ENCODE measurements around the gene STX8. TPM values are rescaled to one million over a fixed set of nuclear protein-coding genes. Genes with fewer than 3 reads are reported as not detected.
"Not testable (repeated sequence)": the region's sequence is repeated elsewhere in the genome, so short reads cannot be mapped to it uniquely, and the experiment has no call there.

STX8 gene
- total RNA-seq, 2 experiments from 2014 or later = 58.7 to 66.3 TPM

DNA sequence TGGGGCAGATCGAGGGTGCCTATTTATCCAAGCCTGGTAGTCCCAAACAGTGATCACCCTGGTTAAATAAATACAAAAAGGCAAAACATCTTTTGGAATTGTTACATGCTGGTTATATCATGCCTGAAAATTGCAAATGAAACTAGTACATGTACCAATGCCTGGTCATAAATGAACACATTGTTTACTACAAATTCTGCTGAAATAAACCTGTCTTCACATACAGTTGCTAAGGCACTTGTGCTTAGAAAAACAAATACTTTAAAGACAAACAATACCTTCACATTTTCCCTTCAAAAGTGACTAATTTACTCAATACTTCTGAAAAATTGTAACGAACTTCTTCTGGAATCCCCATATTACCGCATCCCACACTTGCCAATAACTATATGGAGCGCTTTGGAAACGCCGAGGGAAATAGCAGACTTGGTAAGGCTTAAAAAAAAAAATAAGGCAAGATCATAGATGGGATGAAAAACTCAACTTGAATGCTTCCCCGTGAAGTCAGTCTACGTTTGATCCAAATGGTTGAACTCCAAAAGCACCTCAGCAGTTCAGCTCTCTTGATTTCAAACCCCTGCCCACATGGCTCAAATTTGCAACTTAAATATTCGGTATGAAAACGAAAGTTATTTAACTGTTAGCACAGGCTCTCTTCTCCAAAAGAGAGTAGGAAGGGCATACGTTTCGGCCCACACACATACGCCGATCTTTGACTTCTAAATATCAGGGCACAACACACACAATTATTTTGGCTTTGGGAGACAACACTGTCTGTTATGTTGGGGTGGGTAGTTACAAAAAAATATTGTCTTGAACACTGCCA, 289.8 kb downstream of the STX8 start:
- CTCF ChIA-PET = interaction anchor here (1.1 kb wide), 1 partner anchor 10 kb away, joined by 3 read pairs; no protein-coding TSS in a partner anchor
- POLR2A ChIA-PET = no interaction called here

- POLR2A ChIA-PET = no interaction called here
- CTCF ChIA-PET = no interaction called here
Observed at GRCh38 chr17:9284884-9285283, 290.7 kb downstream of the STX8 start.

- ChIA-PET POLR2A (no interaction called here), CTCF (interaction anchor here (0.6 to 1.4 kb wide), 3 partner anchors 9 to 283 kb away, joined by 3 to 4 read pairs (median 4); no protein-coding TSS in a partner anchor)
Observed at GRCh38 chr17:9283909-9284308, 291.7 kb downstream of the STX8 start.

GRCh38 chr17:9279893-9280292, 295.7 kb downstream of the STX8 start:
- POLR2A ChIA-PET = no interaction called here
- CTCF ChIA-PET = interaction anchor here (0.7 kb wide), 1 partner anchor 12 kb away, joined by 3 read pairs; no protein-coding TSS in a partner anchor

- CTCF ChIA-PET = no interaction called here
- POLR2A ChIA-PET = interaction anchor here (2.3 kb wide), 1 partner anchor 14 kb away, joined by 14 read pairs; no protein-coding TSS in a partner anchor
Observed at GRCh38 chr17:9274973-9275372, 300.6 kb downstream of the STX8 start.

GRCh38 chr17:9273428-9274391, 301.9 kb downstream of the STX8 start:
- ChIA-PET POLR2A (interaction anchor here (0.5 to 2.3 kb wide), 2 partner anchors 16 to 416 kb away, joined by 8 to 14 read pairs; no protein-coding TSS in a partner anchor), CTCF (interaction anchor here (0.8 to 1.3 kb wide), 3 partner anchors 13 to 32 kb away, joined by 3 to 5 read pairs (median 3); no protein-coding TSS in a partner anchor)

- POLR2A ChIA-PET = no interaction called here
- CTCF ChIA-PET = no interaction called here
Observed at GRCh38 chr17:9272501-9273200, 303.0 kb downstream of the STX8 start.

DNA sequence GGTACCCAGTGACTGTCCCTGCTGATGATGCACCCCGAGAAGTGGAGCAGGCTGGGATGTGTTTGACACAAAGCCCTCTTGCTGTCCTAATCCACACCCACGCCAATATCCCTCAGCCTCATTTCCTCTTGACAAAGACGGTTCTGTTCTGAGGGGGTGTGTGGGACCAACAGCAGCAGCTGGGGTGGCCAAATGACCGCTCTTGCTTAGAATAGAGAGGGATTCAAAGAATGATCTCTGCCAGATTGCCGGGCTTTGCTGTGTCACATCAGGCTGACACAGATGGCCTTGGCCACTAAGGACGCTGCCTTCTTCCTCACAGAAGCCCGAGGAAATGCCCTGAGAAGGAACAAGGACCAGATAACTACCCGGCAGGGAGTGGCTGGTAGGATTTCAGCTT, 303.6 kb downstream of the STX8 start:
- ChIA-PET CTCF (no interaction called here), POLR2A (no interaction called here)

DNA sequence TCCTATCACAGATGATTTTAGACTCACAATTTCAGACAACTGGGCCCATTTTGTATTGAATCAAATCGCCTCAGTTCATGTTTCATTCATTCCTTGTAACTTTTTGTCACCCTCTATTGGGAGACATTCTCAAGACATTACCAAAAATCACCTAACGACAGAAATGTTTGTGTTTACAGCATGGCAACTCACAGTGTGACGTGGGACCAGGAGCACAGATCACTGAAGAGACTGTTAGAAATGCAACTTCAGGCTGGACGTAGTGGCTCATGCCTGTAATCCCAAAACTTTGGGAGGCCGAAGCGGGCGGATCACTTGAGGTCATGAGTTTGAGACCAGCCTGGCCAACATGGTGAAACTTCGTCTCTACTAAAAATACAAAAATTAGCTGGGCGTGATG, 304.7 kb downstream of the STX8 start:
- ChIA-PET POLR2A (no interaction called here), CTCF (no interaction called here)

DNA sequence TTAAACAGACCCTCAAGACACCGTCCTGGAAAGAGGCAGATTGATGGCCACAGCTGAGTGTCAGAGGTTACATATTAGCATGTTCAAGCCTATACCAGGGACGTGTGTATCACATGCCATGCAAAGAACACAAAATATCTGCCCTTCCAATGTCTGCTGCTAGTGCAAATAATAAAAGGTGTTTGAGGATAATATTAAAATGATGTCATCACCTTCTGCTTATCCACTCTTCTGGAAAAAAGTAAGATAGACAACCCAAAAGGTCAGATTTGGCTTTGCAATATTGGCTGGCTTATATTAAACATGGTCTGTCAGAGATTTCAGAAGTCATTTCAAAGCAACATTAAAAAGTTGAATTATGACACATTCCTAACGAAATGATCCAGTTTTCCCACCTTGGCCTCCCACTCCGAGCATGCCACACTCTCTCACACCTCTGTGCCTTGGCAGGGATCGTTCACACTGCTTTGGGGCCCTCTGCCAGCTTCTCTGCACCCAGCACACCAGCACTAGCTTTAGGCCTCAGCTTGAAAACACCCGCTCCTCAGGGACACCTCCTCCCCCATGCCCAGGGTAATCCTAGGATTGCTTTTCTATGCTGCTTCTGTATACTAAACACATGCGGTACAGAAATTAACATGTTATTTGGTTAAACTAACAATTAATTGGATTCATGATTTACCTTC, 306.1 kb downstream of the STX8 start:
- POLR2A ChIA-PET = no interaction called here
- CTCF ChIA-PET = interaction anchor here (0.6 kb wide), 1 partner anchor 136 kb away, joined by 3 read pairs; no protein-coding TSS in a partner anchor

DNA sequence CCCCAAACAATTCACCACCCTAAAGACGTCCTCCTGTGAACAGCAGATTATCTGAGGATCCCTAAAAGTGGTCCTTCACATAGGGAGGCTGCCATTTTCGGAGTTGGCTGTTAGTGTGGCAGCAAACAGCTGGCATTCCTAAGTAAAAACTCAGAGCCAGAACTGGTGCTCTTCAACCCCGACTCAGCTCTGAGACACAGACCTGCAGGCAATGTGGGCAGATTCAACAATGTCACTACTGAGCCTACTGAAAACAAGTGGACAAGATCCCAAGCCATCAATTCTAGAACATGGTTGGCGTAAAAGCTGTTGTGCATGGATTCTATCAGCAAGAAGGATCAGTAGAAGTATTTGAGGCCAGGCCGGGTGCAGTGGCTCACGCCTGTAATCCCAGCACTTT, 307.1 kb downstream of the STX8 start:
- ChIA-PET CTCF (no interaction called here), POLR2A (no interaction called here)

DNA sequence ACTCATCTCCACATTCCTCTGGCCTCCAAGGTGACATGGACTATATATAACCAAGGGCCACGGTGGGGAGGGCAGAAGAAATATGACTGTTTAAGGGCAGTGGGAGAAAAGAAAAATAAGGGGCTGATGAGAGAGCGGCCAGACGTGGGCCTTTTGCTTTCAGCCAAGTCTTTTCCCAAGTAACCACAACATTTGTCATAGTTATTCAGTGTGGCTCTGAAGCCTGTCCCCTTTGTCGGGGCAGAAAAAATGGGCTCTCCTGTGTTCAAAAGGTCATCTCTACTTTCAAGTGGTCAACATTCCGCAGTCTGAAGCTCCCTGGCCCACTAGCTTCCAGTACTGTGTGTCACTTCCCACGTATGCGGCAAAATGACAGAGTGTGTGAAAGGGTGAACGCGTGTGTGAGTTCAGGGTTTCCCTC, 308.9 kb downstream of the STX8 start:
- ChIA-PET CTCF (no interaction called here), POLR2A (no interaction called here)

GRCh38 chr17:9266031-9266680, 309.5 kb downstream of the STX8 start:
- CTCF ChIA-PET = no interaction called here
- POLR2A ChIA-PET = no interaction called here

GRCh38 chr17:9261081-9262012, 314.3 kb downstream of the STX8 start:
- ChIA-PET POLR2A (no interaction called here), CTCF (interaction anchor here (1.6 kb wide), 1 partner anchor 13 kb away, joined by 3 read pairs; no protein-coding TSS in a partner anchor)

DNA sequence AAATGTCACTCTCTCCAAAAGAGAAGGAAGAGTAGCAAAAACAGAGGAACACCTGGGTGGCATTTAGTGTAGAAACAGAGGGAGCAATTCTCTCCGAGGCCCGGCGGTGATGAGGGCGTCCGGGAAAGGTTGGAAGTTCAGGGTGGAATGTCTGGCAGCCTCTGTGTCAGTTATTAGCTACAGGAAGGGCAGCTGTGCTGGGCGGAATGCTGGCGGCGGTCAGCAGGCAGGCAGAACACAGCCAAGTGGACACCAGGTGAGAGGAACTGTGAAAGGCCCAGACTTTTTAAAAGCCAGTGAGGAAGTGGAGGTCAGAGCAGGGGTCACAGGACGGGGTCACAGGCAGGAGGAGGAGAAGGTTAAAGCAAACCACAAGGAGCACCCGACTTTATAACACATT, 316.2 kb downstream of the STX8 start:
- ChIA-PET POLR2A (no interaction called here), CTCF (interaction anchor here (1.0 to 1.6 kb wide), 2 partner anchors 14 to 24 kb away, joined by 3 read pairs; no protein-coding TSS in a partner anchor)

- POLR2A ChIA-PET = no interaction called here
Observed at GRCh38 chr17:9258115-9259015, 317.3 kb downstream of the STX8 start.

GRCh38 chr17:9257630-9257965, 318.0 kb downstream of the STX8 start:
- POLR2A ChIA-PET, CTCF ChIA-PET: not testable (repeated sequence)

More at GRCh38 chr17:9258115-9259015, 317.3 kb downstream of the STX8 start:
- CTCF ChIA-PET = interaction anchor here (0.6 to 1.0 kb wide), 2 partner anchors 9 to 26 kb away, joined by 3 read pairs; no protein-coding TSS in a partner anchor
